LNCAP (cell line): ENCODE results near the gene PRADC1.

Experiments
- CTCF ChIP-seq: fragments of 450-650 bp; IDR thresholded peaks from 2 replicates; pipeline ENCODE4 v1.5.1; 2017; ENCODE audit warnings: mild to moderate bottlenecking

PRADC1 gene

GRCh38 chr2:73256618-73256922 is 23.5 kb upstream of the PRADC1 start:
- no peak for TF ChIP-seq CTCF

- TF ChIP-seq CTCF = no peak
These were observed 23.0 kb upstream of the PRADC1 start for GRCh38 chr2:73255907-73256617.

GRCh38 chr2:73255007-73255644 is 22.1 kb upstream of the PRADC1 start:
- TF ChIP-seq CTCF = no peak

GRCh38 chr2:73254343-73255006 is 21.4 kb upstream of the PRADC1 start:
- no peak for TF ChIP-seq CTCF

- no peak for TF ChIP-seq CTCF
These were observed 20.9 kb upstream of the PRADC1 start for GRCh38 chr2:73253901-73254300.

GRCh38 chr2:73253400-73253799 is 20.4 kb upstream of the PRADC1 start:
- TF ChIP-seq CTCF = no peak

GRCh38 chr2:73252238-73253027 is 19.4 kb upstream of the PRADC1 start:
- TF ChIP-seq CTCF = no peak
